ENCODE data around the gene CTCF. TPM values are rescaled to one million over a fixed set of nuclear protein-coding genes. Genes with fewer than 3 reads are reported as not detected.
"Not testable (repeated sequence)": the region's sequence is repeated elsewhere in the genome, so short reads cannot be mapped to it uniquely, and the experiment has no call there.

The CTCF gene
- total RNA-seq (10 to 100 TPM; 47.6 to 67.7 (median 50.8) TPM), polyA plus RNA-seq (10 to 100 TPM; 24.4 to 36.7 (median 25.6) TPM)
- long read RNA-seq, donor 1, partial matches to known transcripts = 0 of 2 reads
- long read RNA-seq, donor 1, other reads (novel, unspliced or antisense) = 0 of 2 reads
- long read RNA-seq, donor 2, partial matches to known transcripts = 10 of 12 reads
- long read RNA-seq, donor 2, other reads (novel, unspliced or antisense) = 0 of 12 reads

- DNase-seq = peak; percentile 98
- H3K36me3 ChIP-seq = peaks cover 0 to 4% (median 0%) of the 10 kb centered on the region in 6 donors
- intact Hi-C loops (cut with DNase I; ENCODE audit: low total_unique reads) = no loop called here
- H3K4me1 ChIP-seq = peaks cover 36 to 76% (median 56%) of the 10 kb centered on the region in 6 donors
- TF ChIP-seq POLR2A (IDR thresholded peaks at IDR 0.05) = no peak
- TF ChIP-seq CTCF (IDR thresholded peaks at IDR 0.05 in 8 of 11, conservative IDR thresholded peaks at IDR 0.05 in 3 of 11) = peak in 6 of 11 experiments; percentile 45 to 82 (median 60)
- no peaks in the 10 kb centered on the region for H3K27me3 ChIP-seq (replicated peaks in 1 of 7)
- H3K9me3 ChIP-seq = no peaks in the 10 kb centered on the region
- peak within 1 kb of the TSS; percentile 94 to 100 (median 100) for H3K27ac ChIP-seq
- H3K4me3 ChIP-seq = peak within 1 kb of the TSS; percentile 68 to 95 (median 87)
- 0 to 1% (median 0%) methylated on average over 22 to 62 of the region's 62 CpGs; no CpG with 5 or more reads in 1 of the 5 donors for WGBS, 5 donors
Measured at GRCh38 chr16:67562526-67562917, at the start of gene CTCF. TSS of gene CTCF (plus strand) at chr16:67562526. CDS start at chr16:67610833, 48,307 bp downstream.

- H3K27me3 ChIP-seq (replicated peaks in 1 of 7); H3K9me3 ChIP-seq; intact Hi-C loops (cut with DNase I; ENCODE audit: low total_unique reads); H3K36me3 ChIP-seq; H3K4me3 ChIP-seq; DNase-seq: not testable (repeated sequence)
- Histone ChIP-seq H3K27ac (peak overlapping the region in 5 of 8 donors; percentile 29 to 93 (median 91)), H3K4me1 (peaks cover 16 to 74% (median 49%) of the 10 kb centered on the region in 6 donors)
- 88 to 97% (median 96%) methylated on average over 1 of the region's 1 CpG for WGBS, 5 donors
Measured at GRCh38 chr16:67513892-67514291, 48.4 kb upstream of the CTCF start.

GRCh38 chr16:67514382-67514828 is 47.9 kb upstream of the CTCF start:
- Histone ChIP-seq H3K27me3 (replicated peaks in 1 of 7) (no peaks in the 10 kb centered on the region), H3K4me1 (peaks cover 17 to 79% (median 54%) of the 10 kb centered on the region in 6 donors), H3K27ac (peak overlapping the region in 7 of 8 donors; percentile 2 to 93 (median 82)), H3K9me3 (no peaks in the 10 kb centered on the region), H3K4me3 (no peak overlapping the region), H3K36me3 (no peaks in the 10 kb centered on the region)
- intact Hi-C loops (cut with DNase I; ENCODE audit: low total_unique reads) = no loop called here
- peak; percentile 89 for DNase-seq
- WGBS, 5 donors = 2 to 7% (median 4%) methylated on average over 8 of the region's 8 CpGs
- TF ChIP-seq POLR2AphosphoS5 (IDR thresholded peaks at IDR 0.05) = peak in 1 of 3 donors; percentile 54
- peak; percentile 64 to 87 (median 80) for TF ChIP-seq CTCF (IDR thresholded peaks at IDR 0.05 in 8 of 11, conservative IDR thresholded peaks at IDR 0.05 in 3 of 11)
- TF ChIP-seq POLR2A (IDR thresholded peaks at IDR 0.05) = no peak

- Histone ChIP-seq H3K36me3 (no peaks in the 10 kb centered on the region), H3K4me1 (peaks cover 17 to 97% (median 69%) of the 10 kb centered on the region in 6 donors), H3K27ac (peak overlapping the region; percentile 29 to 93 (median 82)), H3K9me3 (no peaks in the 10 kb centered on the region), H3K27me3 (replicated peaks in 1 of 7) (no peaks in the 10 kb centered on the region), H3K4me3 (no peak overlapping the region)
- intact Hi-C loops (cut with DNase I; ENCODE audit: low total_unique reads) = no loop called here
- WGBS, 5 donors = 82 to 89% (median 86%) methylated on average over 12 of the region's 12 CpGs
- no peak for DNase-seq
- TF ChIP-seq CTCF (IDR thresholded peaks at IDR 0.05 in 8 of 11, conservative IDR thresholded peaks at IDR 0.05 in 3 of 11) = no peak
- no peak for TF ChIP-seq POLR2AphosphoS5 (IDR thresholded peaks at IDR 0.05)
- no peak for TF ChIP-seq POLR2A (IDR thresholded peaks at IDR 0.05)
Measured at GRCh38 chr16:67516296-67517154, 45.8 kb upstream of the CTCF start.

Data from spleen (tissue), 13 donors.